H1 (cell line): ENCODE measurements around the gene CD163.

ENCODE experiments used
- ASH2L ChIP-seq: fragments of 200-600, 300-600 bp; sonication (generic); IDR thresholded peaks from one replicate; pipeline ENCODE4 v1.7.1; 2017; ENCODE audit warnings: low read length
- BCL11A ChIP-seq, 2 experiments: IDR thresholded peaks; one replicate each; pipeline ENCODE4 v1.6.1; 2011; ENCODE audit warnings: low read depth in 2 of 2, low read length in 2 of 2, mild to moderate bottlenecking in 2 of 2
- CEBPB ChIP-seq: IDR thresholded peaks from 2 replicates; pipeline ENCODE4 v1.6.1; 2012; ENCODE audit warnings: low read depth, low read length
- CTCF ChIP-seq, 3 experiments: IDR thresholded peaks; 1 replicate in 2 of 3; 2 replicates in 1 of 3; pipeline versions ENCODE4 v1.5.1 to v1.6.1; 2011; ENCODE audit warnings: low read length in 3 of 3, mild to moderate bottlenecking in 3 of 3, inconsistent platforms in 2 of 3, low read depth in 1 of 3, moderate library complexity in 1 of 3; ENCODE audit not compliant: insufficient read depth in 1 of 3; ENCODE audit errors: control extremely low read depth in 1 of 3
- EZH2 ChIP-seq: fragments of 200-600 bp; sonication (generic); IDR thresholded peaks from 2 replicates; pipeline ENCODE4 v1.7.1; 2012; ENCODE audit warnings: low read depth, mild to moderate bottlenecking, moderate library complexity, low read length, inconsistent platforms; ENCODE audit not compliant: severe bottlenecking
- MAX ChIP-seq: IDR thresholded peaks from 2 replicates; pipeline ENCODE4 v1.6.1; 2012; ENCODE audit warnings: inconsistent platforms
- POLR2A ChIP-seq, 2 experiments: IDR thresholded peaks; 1 replicate in 1 of 2; 2 replicates in 1 of 2; pipeline ENCODE4 v1.6.1; 2011; ENCODE audit warnings: low read depth in 2 of 2, low read length in 2 of 2, mild to moderate bottlenecking in 2 of 2; ENCODE audit errors: control extremely low read depth in 1 of 2
- RAD21 ChIP-seq, 2 experiments: IDR thresholded peaks in 1 of 2; conservative IDR thresholded peaks in 1 of 2; 2 replicates each; pipeline ENCODE4 v1.6.1; 2011; ENCODE audit warnings: low read depth in 2 of 2, low read length in 2 of 2, improper control_type of control experiment in 1 of 2, inconsistent platforms in 1 of 2, mild to moderate bottlenecking in 1 of 2, moderate library complexity in 1 of 2
- SAP30 ChIP-seq: fragments of 300-600 bp; sonication (generic); IDR thresholded peaks from 2 replicates; pipeline ENCODE4 v1.7.1; 2012; ENCODE audit warnings: low read length, moderate library complexity, mild to moderate bottlenecking, inconsistent platforms; ENCODE audit not compliant: insufficient read depth, insufficient replicate concordance
- SP1 ChIP-seq: IDR thresholded peaks from 2 replicates; pipeline ENCODE4 v1.6.1; 2011; ENCODE audit warnings: low read depth, low read length
- TBP ChIP-seq: IDR thresholded peaks from 2 replicates; pipeline ENCODE4 v1.6.1; 2011; ENCODE audit warnings: low read depth, low read length, improper control_type of control experiment
- USF2 ChIP-seq: IDR thresholded peaks from 2 replicates; pipeline ENCODE4 v1.6.1; 2011; ENCODE audit warnings: low read length, improper control_type of control experiment
- TF ChIP-seq, protein P1 (sequence below): IDR thresholded peaks from 2 replicates; pipeline ENCODE4 v1.6.1; 2011; ENCODE audit warnings: low read depth, mild to moderate bottlenecking, low read length; ENCODE audit not compliant: insufficient read depth

DNA sequence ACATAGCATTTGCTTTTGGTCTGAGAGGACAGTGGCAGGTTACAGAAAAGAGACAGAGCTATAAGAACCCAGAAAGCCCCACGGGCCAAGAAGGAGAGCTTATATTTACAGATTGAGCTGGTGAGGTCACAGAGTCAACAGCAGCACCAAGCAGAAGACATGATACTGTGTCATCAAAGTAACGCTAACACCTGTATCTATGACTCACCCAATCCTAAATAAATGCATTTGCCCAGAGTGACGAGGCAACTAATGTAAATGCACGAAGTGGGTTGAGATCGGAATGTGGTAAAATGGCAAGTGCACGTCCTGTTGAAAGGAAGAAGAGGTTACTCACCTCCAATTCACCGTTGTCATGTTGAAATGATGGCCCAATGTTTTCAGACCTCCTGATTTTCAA is 52.9 kb downstream of the CD163 start:
- TF ChIP-seq CTCF (IDR thresholded peaks at IDR 0.05; ENCODE audit: control extremely low read depth in 1 of 3, insufficient read depth in 1 of 3, low read depth in 1 of 3, low read length in 3 of 3) (no peak), EZH2 (no peak), SAP30 (no peak), BCL11A (IDR thresholded peaks at IDR 0.05; ENCODE audit: low read depth in 2 of 2, low read length in 2 of 2) (no peak), RAD21 (IDR thresholded peaks at IDR 0.05 in 1 of 2, conservative IDR thresholded peaks at IDR 0.05 in 1 of 2; ENCODE audit: low read depth in 2 of 2, low read length in 2 of 2) (no peak), ASH2L (no peak), USF2 (no peak), SP1 (no peak), CEBPB (no peak), TBP (no peak), POLR2A (IDR thresholded peaks at IDR 0.05; ENCODE audit: control extremely low read depth in 1 of 2, low read depth in 2 of 2, low read length in 2 of 2) (no peak), MAX (no peak)
- TF ChIP-seq, protein P1, sequence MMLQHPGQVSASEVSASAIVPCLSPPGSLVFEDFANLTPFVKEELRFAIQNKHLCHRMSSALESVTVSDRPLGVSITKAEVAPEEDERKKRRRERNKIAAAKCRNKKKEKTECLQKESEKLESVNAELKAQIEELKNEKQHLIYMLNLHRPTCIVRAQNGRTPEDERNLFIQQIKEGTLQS = no peak
